NCI-H128 (cell line): ENCODE measurements around the gene FGF18.
"Not testable (repeated sequence)": the region's sequence is repeated elsewhere in the genome, so short reads cannot be mapped to it uniquely, and the experiment has no call there.

ENCODE experiments used
- DNase-seq: peaks from one replicate; lab custom pipeline; 2025; ENCODE audit not compliant: unreplicated experiment; lab: John Stamatoyannopoulos, UW

Gene FGF18

DNA sequence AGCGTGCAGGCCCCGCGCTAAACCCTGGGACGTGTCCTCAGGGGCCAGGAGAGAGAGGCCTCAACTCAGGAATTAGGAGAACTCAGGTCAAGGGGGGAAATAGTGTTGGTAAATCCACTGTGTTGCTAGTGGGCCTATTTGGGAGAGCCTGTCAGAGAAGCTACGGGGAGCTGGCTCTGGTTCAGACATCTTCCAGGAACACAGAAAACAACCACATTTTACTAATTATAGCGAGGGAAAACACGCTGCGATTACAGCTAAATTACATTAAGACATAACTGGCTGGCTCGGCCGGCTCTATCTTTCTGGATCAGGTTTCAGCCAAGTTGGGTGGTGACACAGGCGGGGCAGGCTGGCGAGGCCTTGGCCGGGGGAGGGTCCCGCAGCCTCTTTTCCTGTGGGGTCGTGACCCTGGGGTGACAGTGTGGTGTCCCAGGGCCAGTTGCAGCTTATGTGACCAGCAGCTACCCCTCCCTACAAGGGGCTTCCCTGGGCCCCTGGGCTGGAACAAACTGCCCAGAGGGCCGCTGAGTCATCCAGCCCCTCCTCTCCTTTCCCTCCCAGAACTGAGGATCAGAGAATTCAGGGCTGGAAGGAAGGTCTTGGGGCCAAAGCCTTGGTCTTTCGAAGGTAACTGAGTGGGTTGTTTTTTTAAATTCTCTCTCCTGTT lies 75.1 kb downstream of the FGF18 start:
- no peak for DNase-seq

- no peak for DNase-seq
These were observed 75.8 kb downstream of the FGF18 start for GRCh38 chr5:171495122-171495700.

DNA sequence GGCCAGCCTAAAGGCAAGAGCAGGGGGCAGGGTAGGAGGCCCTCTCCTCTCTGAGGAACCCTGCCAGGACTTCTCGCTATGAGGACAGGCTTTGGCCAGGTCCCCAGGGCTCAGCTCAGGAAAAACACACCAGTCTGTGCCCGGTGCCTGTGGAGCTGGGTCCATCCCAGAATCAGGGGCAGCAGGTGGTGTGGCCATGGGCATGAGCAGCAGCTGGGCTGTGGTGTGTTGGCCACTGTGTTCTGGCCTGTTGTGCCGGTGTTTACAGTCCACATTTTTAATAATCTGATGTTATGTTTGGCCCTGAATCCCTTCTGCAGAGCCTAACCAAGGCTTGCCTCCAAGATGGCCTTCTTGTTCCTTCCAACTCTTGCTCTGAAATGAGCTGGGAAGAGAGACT lies 77.0 kb downstream of the FGF18 start:
- DNase-seq, result no peak

GRCh38 chr5:171497494-171497893 lies 78.0 kb downstream of the FGF18 start:
- DNase-seq, result not testable (repeated sequence)

DNA sequence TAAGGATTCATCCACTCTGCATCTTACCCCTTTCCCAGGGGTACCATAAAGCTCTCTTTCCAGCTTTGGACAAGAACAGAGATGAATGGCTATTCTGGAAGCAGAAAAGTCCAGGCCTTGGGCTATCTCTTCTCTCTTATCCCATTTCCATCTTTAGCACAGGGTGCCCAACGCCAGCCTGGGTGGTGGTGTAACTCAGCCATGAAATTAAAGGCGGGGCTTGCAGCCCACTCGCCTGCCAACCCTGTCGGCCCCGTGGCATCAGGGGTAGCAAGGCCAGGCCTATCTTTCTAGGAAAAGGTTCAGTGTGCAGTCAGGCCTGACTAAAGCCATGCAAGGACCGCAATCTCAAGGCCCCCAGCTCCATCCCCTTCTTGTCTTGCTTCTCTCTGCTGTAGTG lies 78.7 kb downstream of the FGF18 start:
- DNase-seq, result no peak

- no peak for DNase-seq
These were observed 80.2 kb downstream of the FGF18 start for GRCh38 chr5:171499611-171500010.

GRCh38 chr5:171505473-171506043 lies 86.1 kb downstream of the FGF18 start:
- no peak for DNase-seq

DNA sequence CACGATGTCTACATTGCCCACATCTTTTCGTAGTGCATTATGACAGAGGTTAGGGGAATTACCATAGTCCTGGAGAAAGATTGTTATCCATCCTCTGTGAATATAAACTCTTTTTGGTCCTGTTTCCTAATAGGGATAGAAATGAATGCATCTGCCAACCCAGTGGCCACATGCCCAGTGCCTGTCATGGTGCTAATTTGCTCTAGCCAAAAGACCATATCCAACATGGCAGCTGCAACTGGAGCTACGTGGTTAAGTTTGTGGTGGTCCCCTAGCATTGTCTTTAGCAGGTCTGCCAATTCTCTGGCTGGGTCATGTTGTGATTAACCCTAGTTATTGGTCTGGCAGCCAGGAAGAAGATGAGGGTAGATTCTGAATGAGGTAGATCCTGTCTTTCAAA lies 87.5 kb downstream of the FGF18 start:
- DNase-seq, result no peak
